Panc1 (cell line): ENCODE data around the gene GMPPB. TPM values are rescaled to one million over a fixed set of nuclear protein-coding genes. Genes with fewer than 3 reads are reported as not detected.

Experiments
- ATAC-seq: fragments of 200-7000 bp; cut with Tn5 transposase; 2 replicates; pipeline ENCODE4 v1.9.1; 2020; ENCODE audit warnings: mild to moderate bottlenecking, moderate library complexity
- BruUV-seq: library from RNA; stranded (reverse); fragments of 400-500 nt; replicated peaks from 2 replicates; lab custom pipeline; 2021; lab: Mats Ljungman, UMichigan
- CTCF ChIA-PET: fragments of 300-600 bp; sonication (Branson Sonifier 250); formaldehyde crosslinking; loops from one replicate; lab custom pipeline; 2022; ENCODE audit warnings: antibody characterized with exemption; lab: Charles Lee
- POLR2A ChIA-PET: fragments of 300-600 bp; sonication (Branson Sonifier 250); formaldehyde crosslinking; loops from one replicate; lab custom pipeline; 2022; ENCODE audit warnings: antibody characterized with exemption; lab: Charles Lee
- DNase-seq: peaks from one replicate; pipeline ENCODE4 v3.0.0-alpha.2; 2010; ENCODE audit warnings: low read depth, low spot score
- H3K27ac ChIP-seq: 2 replicates; pipeline ENCODE4 v1.5.1; 2011; ENCODE audit warnings: mild to moderate bottlenecking, low read length, inconsistent platforms
- H3K27me3 ChIP-seq: fragments of 200-500 bp; sonication (Bioruptor generic); 2 replicates; pipeline ENCODE4 v1.6.0; 2014; ENCODE audit warnings: low read length, inconsistent platforms; ENCODE audit not compliant: control insufficient read depth, insufficient read depth
- H3K36me3 ChIP-seq: fragments of 200-500 bp; sonication (Bioruptor generic); 2 replicates; pipeline ENCODE4 v1.5.1; 2014; ENCODE audit warnings: inconsistent platforms, mild to moderate bottlenecking, low read length, moderate library complexity; ENCODE audit not compliant: control insufficient read depth, insufficient read depth
- H3K4me1 ChIP-seq: 2 replicates; pipeline ENCODE4 v1.5.1; 2011; ENCODE audit warnings: inconsistent platforms, mild to moderate bottlenecking, low read length, moderate library complexity; ENCODE audit not compliant: control insufficient read depth, insufficient read depth
- H3K4me3 ChIP-seq, 2 experiments: 2 replicates each; pipeline ENCODE4 v1.5.1; 2011 to 2012; ENCODE audit warnings: low read depth in 2 of 2, low read length in 2 of 2, mild to moderate bottlenecking in 2 of 2, inconsistent platforms in 1 of 2, moderate library complexity in 1 of 2
- H3K9me3 ChIP-seq: fragments of 200-500 bp; sonication (Bioruptor generic); 2 replicates; pipeline ENCODE4 v1.5.1; 2014; ENCODE audit warnings: low read depth, mild to moderate bottlenecking, inconsistent platforms, low read length, moderate library complexity; ENCODE audit not compliant: control insufficient read depth, insufficient read depth
- POLR2AphosphoS5 ChIP-seq: IDR thresholded peaks from 2 replicates; pipeline ENCODE4 v1.6.1; 2012; ENCODE audit warnings: mild to moderate bottlenecking, low read depth, low read length, moderate library complexity
- SIN3A ChIP-seq: IDR thresholded peaks from 2 replicates; pipeline ENCODE4 v1.6.1; 2012; ENCODE audit warnings: low read depth, mild to moderate bottlenecking, low read length, moderate library complexity, borderline replicate concordance; ENCODE audit not compliant: insufficient read depth
- TCF7L2 ChIP-seq: IDR thresholded peaks from 2 replicates; pipeline ENCODE4 v1.6.1; 2011; ENCODE audit warnings: mild to moderate bottlenecking, low read depth, low read length, inconsistent platforms
- in situ Hi-C: cut with HindIII; loops from 2 replicates; pipeline ENCODE4 v1.10.0; 2016; ENCODE audit warnings: low sequenced_read_pairs, low pct_unique_long_range_greater_than_20kb
- intact Hi-C: fragments of 100-400 bp; cut with micrococcal nuclease; formaldehyde crosslinking; loops from one replicate; pipeline ENCODE4 v1.10.0; 2022; ENCODE audit not compliant: unreplicated experiment
- total RNA-seq: library from RNA; stranded (reverse); gene quantifications from one replicate; pipeline ENCODE4 v1.2.1, GENCODE V29; 2021; ENCODE audit not compliant: unreplicated experiment
- TF ChIP-seq, protein P1 (sequence below), 2 experiments: IDR thresholded peaks; 2 replicates each; pipeline ENCODE4 v1.6.1; 2011 to 2012; ENCODE audit warnings: low read depth in 2 of 2, control low read depth in 1 of 2, low read length in 1 of 2, mild to moderate bottlenecking in 1 of 2, moderate library complexity in 1 of 2; ENCODE audit not compliant: insufficient read depth in 1 of 2
- TF ChIP-seq, protein P2 (sequence below): fragments of 450-650 bp; IDR thresholded peaks from 2 replicates; pipeline ENCODE4 v1.5.1; 2017; ENCODE audit warnings: mild to moderate bottlenecking

Gene GMPPB
- total RNA-seq, 1 experiment from 2014 or later: 28.4 TPM

DNA sequence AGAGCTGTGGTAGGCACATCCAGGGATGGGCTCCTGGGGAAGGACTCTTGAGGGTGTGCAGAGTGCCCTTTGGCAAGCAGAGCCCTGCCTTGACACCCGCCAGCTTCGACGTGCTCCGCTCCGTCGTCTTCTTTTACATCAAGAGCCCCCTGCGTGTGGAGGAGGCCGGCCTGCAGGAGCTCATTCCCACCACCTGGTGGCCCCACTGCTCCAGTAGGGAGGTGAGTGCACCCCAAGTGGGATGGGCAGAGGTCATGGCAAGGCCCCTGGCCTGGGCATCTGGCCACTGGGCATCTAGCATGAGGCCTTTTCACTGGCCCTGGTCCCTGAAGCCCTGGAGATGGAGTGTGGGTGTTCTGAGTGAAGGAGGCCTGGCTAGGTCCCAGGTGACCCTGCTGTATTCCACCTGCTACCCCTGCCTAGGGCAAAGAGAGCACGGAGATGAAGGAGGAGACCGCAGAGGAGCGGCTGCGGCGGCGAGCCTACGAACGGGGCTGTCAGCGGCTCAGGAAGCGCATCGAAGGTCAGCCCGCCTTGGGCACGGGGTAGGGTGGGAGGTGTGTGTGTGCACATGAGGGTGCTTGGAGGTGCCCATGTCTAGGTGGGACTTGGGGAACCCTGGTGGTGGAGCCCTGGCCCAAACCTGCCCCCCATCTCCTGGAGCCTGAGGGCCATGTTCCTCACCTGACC lies 22.2 kb downstream of the GMPPB start:
- ChIA-PET POLR2A (no interaction called here), CTCF (interaction anchor here (0.6 to 1.1 kb wide), 3 partner anchors 85 to 162 kb away, joined by 3 to 6 read pairs (median 4); partner anchors contain the start of gene IP6K1)
- Histone ChIP-seq H3K27ac (no peak overlapping the region), H3K4me1 (no peaks in the 10 kb centered on the region), H3K9me3 (no peaks in the 10 kb centered on the region), H3K4me3 (no peak overlapping the region), H3K27me3 (no peaks in the 10 kb centered on the region), H3K36me3 (no peaks in the 10 kb centered on the region)
- TF ChIP-seq, protein P1, sequence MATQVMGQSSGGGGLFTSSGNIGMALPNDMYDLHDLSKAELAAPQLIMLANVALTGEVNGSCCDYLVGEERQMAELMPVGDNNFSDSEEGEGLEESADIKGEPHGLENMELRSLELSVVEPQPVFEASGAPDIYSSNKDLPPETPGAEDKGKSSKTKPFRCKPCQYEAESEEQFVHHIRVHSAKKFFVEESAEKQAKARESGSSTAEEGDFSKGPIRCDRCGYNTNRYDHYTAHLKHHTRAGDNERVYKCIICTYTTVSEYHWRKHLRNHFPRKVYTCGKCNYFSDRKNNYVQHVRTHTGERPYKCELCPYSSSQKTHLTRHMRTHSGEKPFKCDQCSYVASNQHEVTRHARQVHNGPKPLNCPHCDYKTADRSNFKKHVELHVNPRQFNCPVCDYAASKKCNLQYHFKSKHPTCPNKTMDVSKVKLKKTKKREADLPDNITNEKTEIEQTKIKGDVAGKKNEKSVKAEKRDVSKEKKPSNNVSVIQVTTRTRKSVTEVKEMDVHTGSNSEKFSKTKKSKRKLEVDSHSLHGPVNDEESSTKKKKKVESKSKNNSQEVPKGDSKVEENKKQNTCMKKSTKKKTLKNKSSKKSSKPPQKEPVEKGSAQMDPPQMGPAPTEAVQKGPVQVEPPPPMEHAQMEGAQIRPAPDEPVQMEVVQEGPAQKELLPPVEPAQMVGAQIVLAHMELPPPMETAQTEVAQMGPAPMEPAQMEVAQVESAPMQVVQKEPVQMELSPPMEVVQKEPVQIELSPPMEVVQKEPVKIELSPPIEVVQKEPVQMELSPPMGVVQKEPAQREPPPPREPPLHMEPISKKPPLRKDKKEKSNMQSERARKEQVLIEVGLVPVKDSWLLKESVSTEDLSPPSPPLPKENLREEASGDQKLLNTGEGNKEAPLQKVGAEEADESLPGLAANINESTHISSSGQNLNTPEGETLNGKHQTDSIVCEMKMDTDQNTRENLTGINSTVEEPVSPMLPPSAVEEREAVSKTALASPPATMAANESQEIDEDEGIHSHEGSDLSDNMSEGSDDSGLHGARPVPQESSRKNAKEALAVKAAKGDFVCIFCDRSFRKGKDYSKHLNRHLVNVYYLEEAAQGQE (IDR thresholded peaks at IDR 0.05; ENCODE audit: insufficient read depth in 1 of 2, low read depth in 2 of 2, low read length in 1 of 2): no peak
- TF ChIP-seq, protein P2, sequence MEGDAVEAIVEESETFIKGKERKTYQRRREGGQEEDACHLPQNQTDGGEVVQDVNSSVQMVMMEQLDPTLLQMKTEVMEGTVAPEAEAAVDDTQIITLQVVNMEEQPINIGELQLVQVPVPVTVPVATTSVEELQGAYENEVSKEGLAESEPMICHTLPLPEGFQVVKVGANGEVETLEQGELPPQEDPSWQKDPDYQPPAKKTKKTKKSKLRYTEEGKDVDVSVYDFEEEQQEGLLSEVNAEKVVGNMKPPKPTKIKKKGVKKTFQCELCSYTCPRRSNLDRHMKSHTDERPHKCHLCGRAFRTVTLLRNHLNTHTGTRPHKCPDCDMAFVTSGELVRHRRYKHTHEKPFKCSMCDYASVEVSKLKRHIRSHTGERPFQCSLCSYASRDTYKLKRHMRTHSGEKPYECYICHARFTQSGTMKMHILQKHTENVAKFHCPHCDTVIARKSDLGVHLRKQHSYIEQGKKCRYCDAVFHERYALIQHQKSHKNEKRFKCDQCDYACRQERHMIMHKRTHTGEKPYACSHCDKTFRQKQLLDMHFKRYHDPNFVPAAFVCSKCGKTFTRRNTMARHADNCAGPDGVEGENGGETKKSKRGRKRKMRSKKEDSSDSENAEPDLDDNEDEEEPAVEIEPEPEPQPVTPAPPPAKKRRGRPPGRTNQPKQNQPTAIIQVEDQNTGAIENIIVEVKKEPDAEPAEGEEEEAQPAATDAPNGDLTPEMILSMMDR: peak; percentile 61
- TF ChIP-seq POLR2AphosphoS5 (no peak), SIN3A (no peak)
- in situ Hi-C loops: no loop called here
- BruUV-seq: no TSS peak
- no peak for ATAC-seq
- DNase-seq: no peak
- intact Hi-C loops: no loop called here

DNA sequence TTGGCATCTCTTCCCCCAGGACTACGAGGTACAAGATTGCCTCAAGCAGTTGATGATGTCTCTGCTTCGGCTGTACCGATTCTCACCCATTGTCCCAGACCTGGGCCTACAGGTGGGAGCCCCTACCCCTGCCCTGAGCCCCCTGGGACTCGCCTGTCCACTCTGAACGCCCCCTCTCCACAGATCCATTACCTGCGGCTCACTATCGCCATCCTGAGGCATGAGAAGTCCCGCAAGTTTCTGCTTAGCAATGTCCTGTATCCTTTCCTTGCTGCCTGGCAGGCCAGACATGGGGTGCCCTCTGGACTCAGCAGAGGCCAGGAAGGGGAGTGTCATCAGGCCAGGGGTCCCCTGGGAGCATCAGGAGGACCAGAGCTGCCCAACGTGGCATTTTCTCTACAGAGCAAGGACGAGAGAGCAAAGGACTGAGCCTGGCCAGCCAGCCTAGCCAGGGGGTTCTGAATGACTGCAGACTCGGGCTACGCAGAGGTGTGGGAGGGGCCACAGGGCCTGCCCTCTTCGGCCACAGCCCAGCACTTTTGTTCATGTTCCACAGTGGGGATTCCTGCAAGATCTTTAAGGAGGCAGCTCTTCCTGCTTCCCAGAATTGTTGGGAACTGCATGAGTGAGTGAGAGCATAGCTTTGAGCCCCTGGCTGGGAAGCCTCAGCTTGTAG lies 23.2 kb downstream of the GMPPB start:
- ChIA-PET CTCF (interaction anchor here (0.6 to 1.1 kb wide), 3 partner anchors 86 to 161 kb away, joined by 3 to 6 read pairs (median 4); partner anchors contain the start of gene IP6K1), POLR2A (interaction anchor here (0.6 kb wide), 1 partner anchor 194 kb away, joined by 3 read pairs; no protein-coding TSS in a partner anchor)
- Histone ChIP-seq H3K27ac (no peak overlapping the region), H3K4me3 (no peak overlapping the region), H3K4me1 (no peaks in the 10 kb centered on the region), H3K36me3 (no peaks in the 10 kb centered on the region), H3K9me3 (no peaks in the 10 kb centered on the region), H3K27me3 (no peaks in the 10 kb centered on the region)
- in situ Hi-C loops: no loop called here
- no peak for ATAC-seq
- TF ChIP-seq, protein P2: no peak; the same call in 1 of the 2 replicates
- no peak for TF ChIP-seq POLR2AphosphoS5
- TF ChIP-seq SIN3A: no peak
- TF ChIP-seq, protein P1 (IDR thresholded peaks at IDR 0.05; ENCODE audit: insufficient read depth in 1 of 2, low read depth in 2 of 2, low read length in 1 of 2): no peak
- no peak for TF ChIP-seq TCF7L2
- DNase-seq: no peak
- intact Hi-C loops: no loop called here
- no TSS peak for BruUV-seq
